Peyer's patch (tissue), 4 donors: Measurements from ENCODE around the gene POLR2B. TPM values are rescaled to one million over a fixed set of nuclear protein-coding genes. Genes with fewer than 3 reads are reported as not detected.
"Not testable (repeated sequence)": the region's sequence is repeated elsewhere in the genome, so short reads cannot be mapped to it uniquely, and the experiment has no call there.

Experiments used
- DNase-seq, 3 donors: peaks; one replicate each; pipeline ENCODE4 v3.0.0-alpha.2; 2017 to 2019
- H3K27ac ChIP-seq, 4 donors: fragments of 200-600 bp; sonication (generic); one replicate each; pipeline ENCODE4 v1.5.1; 2016 to 2019
- H3K27me3 ChIP-seq, 2 donors: fragments of 200-600 bp; sonication (generic); one replicate each; pipeline ENCODE4 v1.5.1; 2019
- H3K36me3 ChIP-seq, 3 donors: fragments of 200-600 bp; sonication (generic); one replicate each; pipeline ENCODE4 v1.5.1; 2016 to 2019
- H3K4me1 ChIP-seq, 4 donors: fragments of 200-600 bp; sonication (generic); one replicate each; pipeline ENCODE4 v1.5.1; 2016 to 2019
- H3K4me3 ChIP-seq, 4 donors: fragments of 200-600 bp; sonication (generic); 1 replicate in 3 of 4; 2 replicates in 1 of 4; pipeline ENCODE4 v1.5.1; 2016 to 2019; ENCODE audit warnings: mild to moderate bottlenecking in 1 of 4
- H3K9me3 ChIP-seq, 4 donors: fragments of 200-600 bp; sonication (generic); one replicate each; pipeline ENCODE4 v1.5.1; 2016 to 2019; ENCODE audit warnings: mild to moderate bottlenecking in 1 of 4
- POLR2A ChIP-seq, 2 donors: fragments of 450-650 bp; IDR thresholded peaks; one replicate each; pipeline ENCODE4 v1.5.1; 2017; ENCODE audit warnings: antibody characterized with exemption in 2 of 2, mild to moderate bottlenecking in 2 of 2, moderate library complexity in 2 of 2
- total RNA-seq, 4 donors: library from RNA; depleted of rRNA; stranded (reverse); fragments of >200 nt; gene quantifications; one replicate each; pipeline ENCODE4 v1.1.0, GENCODE V29; 2016
- TF ChIP-seq, protein P1 (sequence below), 6 experiments: fragments of 450-650 bp in 4 of 6; fragments of 200-600 bp in 2 of 6; sonication (generic) in 1 of 6; IDR thresholded peaks; one replicate each; pipeline ENCODE4 v1.5.1; 2017 to 2019; ENCODE audit warnings: antibody characterized with exemption in 6 of 6, mild to moderate bottlenecking in 3 of 6, moderate library complexity in 1 of 6

The POLR2B gene
- 100 to 1,000 TPM in 1 of 4 donors, 10 to 100 TPM in 3; 81.5 to 117 (median 87.3) TPM for total RNA-seq

DNA sequence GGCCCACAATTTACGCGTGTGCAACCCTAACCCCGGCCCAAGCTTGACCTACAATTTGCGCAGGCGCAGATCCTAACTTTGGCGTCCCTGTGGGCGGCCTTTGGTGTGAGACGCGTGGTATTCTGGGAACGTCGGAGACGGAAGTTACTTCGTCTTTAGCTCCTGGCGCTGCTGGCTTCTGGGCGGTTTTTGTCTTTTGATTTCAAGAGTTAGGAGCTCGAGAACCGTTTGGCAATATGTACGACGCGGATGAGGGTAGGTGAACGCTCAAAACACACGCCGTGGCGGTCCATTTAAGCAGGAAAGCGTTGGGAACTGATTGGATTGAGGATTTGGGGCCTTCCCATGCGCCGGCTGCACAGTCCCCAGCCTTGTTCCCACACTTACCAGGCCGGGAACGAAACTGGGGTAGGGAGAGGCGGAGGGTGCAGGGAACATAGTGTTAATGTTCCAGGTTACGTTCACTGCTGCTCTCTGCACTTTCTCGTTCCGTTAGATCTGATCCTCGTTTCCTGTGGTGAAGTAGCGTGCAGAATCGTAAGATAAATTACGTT lies at the start of gene POLR2B:
Gene POLR2B, plus strand, starts transcription at position 147 of the 554 bp plus-strand sequence. Its CDS starts 90 bp downstream, at position 237.
- Histone ChIP-seq H3K36me3 (peaks cover 0 to 10% (median 0%) of the 10 kb centered on the region in 3 donors), H3K27ac (peak within 1 kb of the TSS; percentile 70 to 89 (median 86)), H3K4me3 (peak within 1 kb of the TSS; percentile 64 to 96 (median 81)), H3K27me3 (no peaks in the 10 kb centered on the region), H3K4me1 (peaks cover 0 to 35% (median 9%) of the 10 kb centered on the region in 4 donors), H3K9me3 (no peaks in the 10 kb centered on the region)
- peak; percentile 56 to 75 for TF ChIP-seq POLR2A (IDR thresholded peaks at IDR 0.05)
- TF ChIP-seq, protein P1, sequence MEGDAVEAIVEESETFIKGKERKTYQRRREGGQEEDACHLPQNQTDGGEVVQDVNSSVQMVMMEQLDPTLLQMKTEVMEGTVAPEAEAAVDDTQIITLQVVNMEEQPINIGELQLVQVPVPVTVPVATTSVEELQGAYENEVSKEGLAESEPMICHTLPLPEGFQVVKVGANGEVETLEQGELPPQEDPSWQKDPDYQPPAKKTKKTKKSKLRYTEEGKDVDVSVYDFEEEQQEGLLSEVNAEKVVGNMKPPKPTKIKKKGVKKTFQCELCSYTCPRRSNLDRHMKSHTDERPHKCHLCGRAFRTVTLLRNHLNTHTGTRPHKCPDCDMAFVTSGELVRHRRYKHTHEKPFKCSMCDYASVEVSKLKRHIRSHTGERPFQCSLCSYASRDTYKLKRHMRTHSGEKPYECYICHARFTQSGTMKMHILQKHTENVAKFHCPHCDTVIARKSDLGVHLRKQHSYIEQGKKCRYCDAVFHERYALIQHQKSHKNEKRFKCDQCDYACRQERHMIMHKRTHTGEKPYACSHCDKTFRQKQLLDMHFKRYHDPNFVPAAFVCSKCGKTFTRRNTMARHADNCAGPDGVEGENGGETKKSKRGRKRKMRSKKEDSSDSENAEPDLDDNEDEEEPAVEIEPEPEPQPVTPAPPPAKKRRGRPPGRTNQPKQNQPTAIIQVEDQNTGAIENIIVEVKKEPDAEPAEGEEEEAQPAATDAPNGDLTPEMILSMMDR (IDR thresholded peaks at IDR 0.05), result no peak
- DNase-seq, result peak; percentile 91 to 97 (median 93)

DNA sequence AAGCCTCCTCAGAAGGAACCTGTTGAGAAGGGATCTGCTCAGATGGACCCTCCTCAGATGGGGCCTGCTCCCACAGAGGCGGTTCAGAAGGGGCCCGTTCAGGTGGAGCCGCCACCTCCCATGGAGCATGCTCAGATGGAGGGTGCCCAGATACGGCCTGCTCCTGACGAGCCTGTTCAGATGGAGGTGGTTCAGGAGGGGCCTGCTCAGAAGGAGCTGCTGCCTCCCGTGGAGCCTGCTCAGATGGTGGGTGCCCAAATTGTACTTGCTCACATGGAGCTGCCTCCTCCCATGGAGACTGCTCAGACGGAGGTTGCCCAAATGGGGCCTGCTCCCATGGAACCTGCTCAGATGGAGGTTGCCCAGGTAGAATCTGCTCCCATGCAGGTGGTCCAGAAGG lies 48.1 kb upstream of the POLR2B start:
- Histone ChIP-seq H3K9me3 (no peaks in the 10 kb centered on the region), H3K27me3 (no peaks in the 10 kb centered on the region), H3K27ac (no peak overlapping the region), H3K4me3 (no peak overlapping the region), H3K36me3 (peaks cover 0 to 37% (median 0%) of the 10 kb centered on the region in 3 donors), H3K4me1 (no peaks in the 10 kb centered on the region)
- TF ChIP-seq, protein P1 (IDR thresholded peaks at IDR 0.05), result no peak
- no peak for TF ChIP-seq POLR2A (IDR thresholded peaks at IDR 0.05)
- no peak for DNase-seq

DNA sequence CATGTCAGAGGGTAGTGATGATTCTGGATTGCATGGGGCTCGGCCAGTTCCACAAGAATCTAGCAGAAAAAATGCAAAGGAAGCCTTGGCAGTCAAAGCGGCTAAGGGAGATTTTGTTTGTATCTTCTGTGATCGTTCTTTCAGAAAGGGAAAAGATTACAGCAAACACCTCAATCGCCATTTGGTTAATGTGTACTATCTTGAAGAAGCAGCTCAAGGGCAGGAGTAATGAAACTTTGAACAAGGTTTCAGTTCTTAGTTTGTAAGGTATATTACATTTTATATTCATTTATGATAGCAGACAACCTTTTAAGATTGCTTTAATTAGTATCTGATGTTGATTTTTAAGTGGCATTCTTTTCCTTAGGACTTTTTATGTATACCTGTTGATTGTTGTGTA lies 46.8 kb upstream of the POLR2B start:
- no peaks in the 10 kb centered on the region for H3K9me3 ChIP-seq
- no peak overlapping the region for H3K4me3 ChIP-seq
- no peaks in the 10 kb centered on the region for H3K4me1 ChIP-seq
- no peak for DNase-seq
- H3K36me3 ChIP-seq, result peaks cover 0 to 33% (median 0%) of the 10 kb centered on the region in 3 donors
- TF ChIP-seq, protein P1 (IDR thresholded peaks at IDR 0.05), result no peak
- TF ChIP-seq POLR2A (IDR thresholded peaks at IDR 0.05), result no peak
- H3K27ac ChIP-seq, result no peak overlapping the region
- H3K27me3 ChIP-seq, result no peaks in the 10 kb centered on the region

DNA sequence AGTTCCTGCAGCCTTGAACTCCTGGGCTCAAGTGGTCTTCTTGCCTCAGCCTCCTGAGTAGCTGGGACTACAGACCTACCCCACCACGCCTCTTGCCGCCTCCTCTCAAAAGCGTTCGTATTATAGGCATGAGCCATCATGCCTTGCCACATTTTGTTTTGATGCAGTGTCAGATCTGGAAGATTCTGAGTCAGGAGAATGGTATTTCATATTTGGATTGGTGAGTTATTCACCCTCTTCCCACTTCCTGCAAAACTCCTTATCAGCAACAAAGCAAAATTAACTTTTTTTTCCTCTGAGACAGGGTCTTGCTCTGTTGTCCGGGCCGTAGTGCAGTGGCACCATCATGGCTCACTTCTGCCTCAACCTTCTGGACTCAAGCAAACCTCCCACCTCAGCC lies 41.4 kb upstream of the POLR2B start:
- H3K27ac ChIP-seq, result no peak overlapping the region
- TF ChIP-seq, protein P1 (IDR thresholded peaks at IDR 0.05), result no peak
- no peak for TF ChIP-seq POLR2A (IDR thresholded peaks at IDR 0.05)
- no peak overlapping the region for H3K4me3 ChIP-seq
- no peak for DNase-seq
- no peaks in the 10 kb centered on the region for H3K27me3 ChIP-seq
- H3K36me3 ChIP-seq, result peaks cover 0 to 13% (median 0%) of the 10 kb centered on the region in 3 donors
- no peaks in the 10 kb centered on the region for H3K9me3 ChIP-seq
- no peaks in the 10 kb centered on the region for H3K4me1 ChIP-seq

DNA sequence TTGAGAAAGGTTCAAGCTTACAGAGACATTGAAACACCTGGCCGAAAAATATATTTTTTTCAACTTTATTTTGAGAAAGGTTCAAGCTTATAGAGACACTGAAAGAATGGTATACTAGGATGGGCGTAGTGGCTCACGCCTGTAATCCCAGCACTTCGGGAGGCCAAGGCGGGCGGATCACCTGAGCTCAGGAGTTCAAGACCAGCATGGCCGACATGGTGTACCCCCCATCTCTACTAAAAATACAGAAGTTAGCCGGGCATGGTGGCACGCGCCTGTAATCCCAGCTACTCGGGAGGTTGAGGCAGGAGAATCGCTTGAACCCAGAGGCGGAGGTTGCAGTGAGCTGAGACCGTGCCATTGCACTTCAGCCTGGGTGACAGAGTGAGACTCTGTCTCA lies 38.9 kb upstream of the POLR2B start:
- H3K4me1 ChIP-seq, H3K27ac ChIP-seq, DNase-seq: not testable (repeated sequence)

DNA sequence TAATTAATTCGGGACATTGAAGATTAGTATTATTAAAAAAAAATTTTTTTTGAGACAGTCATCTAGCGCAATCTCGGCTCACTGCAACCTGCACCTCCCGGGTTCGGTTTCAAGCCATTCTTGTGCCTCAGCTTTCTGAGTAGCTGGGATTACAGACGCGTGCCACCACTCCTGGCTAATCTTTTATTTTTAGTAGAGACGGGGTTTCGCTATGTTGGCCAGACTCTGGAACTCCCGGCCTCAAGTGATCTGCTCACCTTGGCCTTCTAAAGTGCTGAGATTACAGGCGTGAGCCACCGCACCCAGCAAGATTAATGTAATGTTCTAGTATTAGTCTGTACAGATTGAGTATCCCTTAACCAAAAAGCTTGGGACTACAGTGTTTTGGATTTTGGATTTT lies 38.3 kb upstream of the POLR2B start:
- Histone ChIP-seq H3K36me3 (peaks cover 0 to 13% (median 0%) of the 10 kb centered on the region in 3 donors), H3K4me3 (no peak overlapping the region), H3K27ac (no peak overlapping the region), H3K4me1 (no peaks in the 10 kb centered on the region), H3K9me3 (no peaks in the 10 kb centered on the region), H3K27me3 (no peaks in the 10 kb centered on the region)
- TF ChIP-seq POLR2A (IDR thresholded peaks at IDR 0.05), result no peak
- TF ChIP-seq, protein P1 (IDR thresholded peaks at IDR 0.05), result no peak
- DNase-seq, result no peak

More for the DNA sequence above, 38.9 kb upstream of the POLR2B start:
- H3K27me3 ChIP-seq, H3K4me3 ChIP-seq, H3K9me3 ChIP-seq: not testable (repeated sequence)
- H3K36me3 ChIP-seq, result peaks cover 0 to 13% (median 0%) of the 10 kb centered on the region in 3 donors
